ENCODE data around the gene TSPAN14.
A peak's percentile ranks its signal among the peaks of the same experiment; 100 is the strongest.

The TSPAN14 gene

GRCh38 chr10:80455461-80456349, 1.6 kb downstream of the TSPAN14 start:
- DNase-seq = no peak

DNA sequence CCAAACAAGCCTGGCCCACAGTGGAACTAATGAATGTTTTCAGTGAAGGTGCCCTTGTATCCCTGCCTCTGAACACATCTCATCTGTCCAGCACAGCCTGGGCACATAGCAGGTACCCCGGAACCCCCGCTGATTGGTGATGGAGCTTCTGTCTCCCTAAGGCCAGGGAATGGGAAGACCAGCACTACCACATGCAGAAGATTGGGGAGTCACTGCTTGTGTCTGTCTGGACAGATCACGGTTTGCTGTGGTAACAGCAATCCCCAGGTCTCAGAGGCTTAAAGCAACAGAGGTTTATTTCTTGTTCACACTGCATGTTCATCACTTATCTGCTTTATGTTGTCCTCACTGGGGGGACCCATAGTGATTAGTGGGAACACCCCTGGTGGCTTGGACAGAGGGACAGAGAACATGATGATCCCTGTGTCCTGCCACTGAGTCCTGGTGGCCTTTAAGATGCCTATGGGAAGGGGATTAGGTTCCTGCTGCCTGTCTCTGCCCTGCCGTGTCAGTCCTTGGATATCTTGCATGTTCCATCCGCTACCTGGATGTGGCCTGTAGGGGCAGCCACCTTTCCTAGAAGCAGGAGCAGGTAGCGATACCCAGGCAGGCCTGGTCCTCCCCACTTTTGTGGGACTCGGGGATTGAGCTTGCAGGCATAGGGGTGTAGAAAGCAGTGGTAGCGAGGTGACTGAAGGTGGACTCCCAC, 3.6 kb downstream of the TSPAN14 start:
- no peak for DNase-seq

DNA sequence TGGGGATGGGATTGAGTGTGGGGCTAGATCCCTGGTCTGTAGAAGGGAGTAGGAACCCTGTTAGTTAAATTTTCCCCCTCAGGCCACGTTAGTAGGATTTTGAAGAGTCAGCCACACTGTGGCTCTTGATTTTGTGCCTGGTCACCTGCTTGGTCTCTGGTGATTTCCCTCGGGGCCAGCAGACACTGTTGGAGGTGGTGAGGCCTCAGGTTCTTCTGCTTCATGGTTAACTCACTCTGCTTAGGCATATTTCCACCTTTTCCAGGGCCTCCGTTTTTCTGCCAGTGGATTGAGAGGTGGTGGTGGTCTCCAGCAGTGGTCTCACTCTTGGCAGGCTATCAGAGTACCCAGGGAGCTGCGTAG, 4.1 kb downstream of the TSPAN14 start:
- no peak for DNase-seq

DNA sequence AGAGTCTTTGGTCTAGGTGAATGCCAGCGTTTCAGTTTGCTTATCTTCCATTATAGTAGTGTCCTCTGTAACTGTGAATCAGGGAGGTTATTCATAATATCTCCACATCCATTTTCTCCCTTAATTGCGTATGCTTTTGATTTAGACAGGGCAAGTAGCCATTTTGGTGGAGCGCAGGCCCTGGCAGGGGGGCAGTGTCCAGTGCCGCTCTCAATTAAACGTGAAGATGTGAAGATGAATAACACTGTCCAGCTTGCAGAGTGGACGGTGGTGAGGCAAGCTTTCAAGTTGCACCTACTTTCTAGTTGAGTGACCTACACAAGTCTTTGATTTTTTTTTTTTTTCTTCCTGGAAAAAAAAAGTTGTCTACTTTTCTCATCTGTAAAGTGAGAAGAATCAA, 4.5 kb downstream of the TSPAN14 start:
- no peak for DNase-seq

DNA sequence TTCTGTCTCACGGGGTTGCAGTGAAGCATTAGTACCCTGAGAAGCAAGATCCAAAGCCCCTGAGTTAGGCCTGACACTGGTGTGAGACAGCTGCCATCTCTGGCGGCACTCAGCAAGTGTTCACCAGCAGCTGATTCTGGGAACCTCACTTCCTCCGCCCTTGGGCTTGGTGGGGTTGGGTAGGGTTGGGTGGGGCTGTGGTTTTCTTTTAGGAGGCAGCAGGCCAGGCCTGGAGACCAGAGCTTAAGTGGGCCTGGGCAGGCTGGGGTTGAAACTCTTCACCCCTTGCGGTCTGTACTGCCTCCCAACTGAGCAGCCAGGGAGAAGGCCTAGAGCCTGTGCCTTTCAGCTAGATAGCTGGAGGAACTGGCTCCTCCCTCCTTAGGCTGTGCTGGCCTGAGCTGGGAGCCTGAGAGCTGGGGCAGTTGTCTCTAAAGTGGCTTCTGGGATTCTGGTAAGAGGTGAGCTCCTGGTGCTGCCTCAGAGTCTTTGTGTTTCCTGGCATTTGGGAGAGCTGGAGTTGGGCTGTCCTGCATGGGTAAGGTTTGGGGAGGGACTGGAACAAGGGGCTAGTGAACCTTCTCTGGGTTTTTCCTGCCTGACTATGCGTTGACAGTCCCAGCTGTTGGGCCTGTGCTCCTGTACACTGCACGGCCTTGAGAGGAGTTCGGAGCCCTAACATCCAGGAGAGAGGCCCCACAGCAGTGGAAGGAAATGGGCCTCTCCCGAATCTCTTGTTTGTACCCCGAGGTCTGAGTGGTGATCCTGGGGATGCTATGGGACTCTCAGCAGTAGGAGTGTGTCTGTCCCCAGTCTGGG, 5.1 kb downstream of the TSPAN14 start:
- DNase-seq = peak in 2 of 4 experiments; percentile 30 to 56

GRCh38 chr10:80460399-80461207, 6.5 kb downstream of the TSPAN14 start:
- no peak for DNase-seq

GRCh38 chr10:80461208-80462183, 7.4 kb downstream of the TSPAN14 start:
- no peak for DNase-seq

GRCh38 chr10:80462299-80462980, 8.3 kb downstream of the TSPAN14 start:
- no peak for DNase-seq

DNA sequence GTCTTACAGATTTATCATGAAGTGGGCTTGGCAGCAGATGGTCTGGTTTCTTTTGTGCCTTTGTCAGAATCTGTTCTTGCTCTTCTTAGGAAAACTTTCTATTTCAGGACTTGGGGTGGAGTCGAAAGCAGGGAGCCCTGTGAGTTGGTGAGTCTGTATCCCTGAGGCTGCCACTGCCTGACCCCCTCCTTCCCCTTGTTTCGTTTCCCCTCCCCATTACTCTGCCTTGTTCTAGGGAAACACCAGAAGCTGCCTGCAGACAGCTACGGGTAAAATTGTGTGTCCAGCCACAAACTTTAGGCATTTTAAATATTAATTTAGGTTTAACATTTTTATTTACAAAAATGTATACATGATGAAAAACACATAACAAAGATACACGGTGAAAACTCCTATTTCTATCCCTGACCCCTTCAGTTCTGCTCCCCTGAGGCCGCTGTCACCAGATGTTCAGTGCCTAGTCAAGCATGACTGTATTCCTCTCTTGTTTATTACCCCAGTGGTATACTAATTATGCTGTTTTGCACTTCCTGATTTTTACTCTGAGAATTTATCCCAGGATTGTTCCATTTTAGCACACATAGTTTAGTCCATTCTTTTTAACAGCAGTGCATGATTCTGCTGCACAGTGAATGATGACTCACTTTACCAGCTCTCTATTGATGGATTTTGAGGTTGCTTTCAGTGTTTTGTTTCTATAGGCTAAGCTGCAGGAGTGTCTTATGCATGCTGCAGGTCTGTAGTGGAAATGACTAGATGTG, 9.1 kb downstream of the TSPAN14 start:
- no peak for DNase-seq

DNA sequence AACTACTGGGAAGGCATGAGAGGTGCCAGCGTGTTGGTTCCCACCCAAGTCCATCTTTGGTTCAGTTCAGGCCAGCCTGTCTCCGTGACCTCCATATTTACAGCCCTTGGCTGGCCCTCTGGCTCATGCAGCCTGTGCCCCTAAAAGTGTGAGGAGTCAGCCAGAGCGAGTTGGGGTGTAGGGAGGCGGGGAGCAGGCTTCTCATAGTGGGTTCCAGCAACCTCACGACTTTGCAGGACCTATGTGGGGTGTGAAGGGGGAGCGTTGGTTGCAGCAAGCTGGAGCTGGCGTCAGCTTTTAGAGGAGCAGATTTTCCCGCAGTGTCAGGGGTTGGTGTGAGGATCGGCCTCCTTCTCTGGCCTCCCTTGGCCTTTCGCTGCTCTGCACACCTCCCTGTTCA, 9.8 kb downstream of the TSPAN14 start:
- no peak for DNase-seq

DNA sequence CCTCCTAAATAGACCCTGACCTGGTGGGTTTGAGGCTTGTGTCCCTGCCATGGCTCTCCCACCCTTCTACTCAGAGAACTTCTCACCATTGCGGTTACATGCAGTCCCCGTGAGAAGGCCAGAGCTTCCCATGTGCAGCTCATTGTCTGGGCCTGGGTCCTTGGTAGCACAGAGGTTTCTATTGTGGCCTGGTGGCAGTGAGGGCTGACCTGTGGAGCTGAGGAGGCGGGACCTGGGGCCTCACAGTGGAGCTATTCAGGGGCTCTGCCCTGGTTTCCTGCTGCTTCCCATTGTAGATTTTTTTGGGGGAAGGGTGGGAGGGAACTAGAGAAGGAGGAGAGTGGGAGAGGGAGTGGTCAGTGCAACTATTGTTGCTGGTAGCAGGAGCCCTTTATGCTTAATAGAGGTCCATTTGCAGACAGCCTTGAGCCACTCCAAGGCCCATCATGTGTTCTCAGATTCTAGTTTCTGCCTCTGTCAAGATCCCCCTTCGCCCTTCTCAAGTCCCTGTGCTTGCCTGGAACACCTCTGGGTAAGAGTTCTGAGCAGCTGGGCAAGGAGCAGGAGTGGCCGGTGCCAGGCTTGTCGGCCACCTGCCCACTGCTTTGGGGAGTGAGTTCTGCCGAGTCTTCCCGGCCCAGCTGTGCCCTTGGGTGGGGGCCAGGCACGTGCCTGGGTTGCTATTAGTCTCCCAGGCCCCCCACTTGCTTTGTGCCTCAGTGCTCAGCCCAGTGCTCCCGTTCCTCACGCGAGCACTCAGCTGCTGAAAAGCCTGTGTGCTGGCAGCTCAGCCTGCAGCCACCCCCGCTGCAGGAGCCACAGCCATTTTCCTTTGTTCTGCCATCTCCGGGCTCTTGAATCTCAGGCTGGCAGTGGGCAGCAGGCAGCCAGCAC, 10.7 kb downstream of the TSPAN14 start:
- no peak for DNase-seq

DNA sequence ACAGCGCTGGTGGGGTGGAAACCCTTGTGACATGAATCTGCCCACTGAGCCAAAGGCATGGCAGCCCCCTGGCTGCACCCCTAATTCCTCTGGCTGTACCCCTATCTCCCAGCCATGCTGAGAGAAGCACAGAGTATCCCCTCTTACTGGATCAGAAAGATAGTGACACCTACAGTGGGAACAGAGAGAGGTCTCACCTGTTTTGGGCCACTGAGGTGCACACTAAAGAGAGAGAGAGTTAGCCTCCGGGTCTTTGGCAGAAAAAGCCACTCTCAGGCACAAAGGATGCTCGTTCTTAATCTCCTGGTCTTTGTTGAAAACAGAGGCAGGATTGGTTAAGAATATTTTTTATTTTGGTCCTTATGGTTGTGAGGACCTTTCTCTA, 11.3 kb downstream of the TSPAN14 start:
- DNase-seq = no peak

- peak in 2 of 4 experiments; percentile 32 to 44 for DNase-seq
Observed at GRCh38 chr10:80465839-80466590, 11.9 kb downstream of the TSPAN14 start.

DNA sequence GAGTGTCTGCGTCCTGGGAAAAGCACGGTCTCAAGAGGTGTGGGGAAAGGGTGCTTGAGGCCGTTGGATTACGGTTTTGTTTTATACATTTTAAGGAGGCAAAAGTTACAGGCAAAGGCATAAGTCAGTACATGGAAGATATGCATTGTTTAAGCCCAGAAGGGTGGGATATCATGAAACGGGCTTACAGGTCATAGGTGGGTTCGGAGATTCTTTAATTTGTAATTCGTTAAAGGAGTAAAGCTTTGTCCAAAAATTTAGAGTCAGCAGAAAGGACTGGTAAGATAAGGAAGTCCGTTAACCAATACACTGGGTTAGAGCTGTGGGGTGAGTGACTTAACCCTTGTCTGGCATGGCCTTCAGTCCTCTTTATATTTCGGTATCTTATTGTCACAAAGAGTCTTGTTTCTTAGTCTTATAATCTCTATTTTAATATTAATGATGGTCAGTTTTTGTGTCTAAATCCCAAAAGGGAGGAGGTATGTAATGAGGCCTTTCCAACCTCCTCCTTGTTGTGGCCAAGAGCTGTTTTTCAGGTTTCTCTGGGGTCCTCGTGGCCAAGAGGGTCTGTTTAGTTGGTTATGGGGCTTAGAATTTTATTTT, 12.7 kb downstream of the TSPAN14 start:
- DNase-seq = no peak

- peak in 2 of 4 experiments; percentile 37 to 62 for DNase-seq
Observed at GRCh38 chr10:80468002-80468401, 13.9 kb downstream of the TSPAN14 start.

DNA sequence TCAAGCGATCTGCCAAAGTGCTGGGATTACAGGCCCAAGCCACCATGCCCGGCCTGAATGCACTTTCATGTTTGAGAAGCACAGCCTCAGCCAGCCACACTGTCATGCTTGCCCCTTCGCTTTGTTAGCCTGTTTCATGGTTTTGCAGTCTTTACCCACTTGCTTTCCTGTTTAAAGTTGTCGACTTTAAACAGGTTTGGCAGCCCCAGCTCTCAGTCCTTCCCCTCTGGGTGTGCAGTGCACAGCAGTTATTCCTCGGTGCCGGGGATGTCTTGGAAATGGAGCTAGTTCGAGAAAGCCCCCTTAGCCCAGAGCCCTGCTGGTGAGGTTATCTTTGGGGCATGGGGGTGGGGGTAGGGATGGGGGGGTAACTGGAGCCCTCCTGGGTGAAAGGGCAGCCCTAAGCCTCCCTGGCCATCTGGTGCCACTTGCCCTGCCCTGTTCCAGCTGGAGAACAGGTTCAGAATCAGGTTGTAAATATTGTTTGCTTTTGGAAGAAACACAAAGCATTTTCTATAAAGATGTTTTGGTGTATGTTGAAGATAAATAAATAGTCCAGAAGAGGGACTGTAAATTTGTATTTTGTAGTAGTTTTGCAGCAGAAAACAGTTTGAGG, 14.8 kb downstream of the TSPAN14 start:
- peak in 1 of 4 experiments; percentile 19 for DNase-seq

DNA sequence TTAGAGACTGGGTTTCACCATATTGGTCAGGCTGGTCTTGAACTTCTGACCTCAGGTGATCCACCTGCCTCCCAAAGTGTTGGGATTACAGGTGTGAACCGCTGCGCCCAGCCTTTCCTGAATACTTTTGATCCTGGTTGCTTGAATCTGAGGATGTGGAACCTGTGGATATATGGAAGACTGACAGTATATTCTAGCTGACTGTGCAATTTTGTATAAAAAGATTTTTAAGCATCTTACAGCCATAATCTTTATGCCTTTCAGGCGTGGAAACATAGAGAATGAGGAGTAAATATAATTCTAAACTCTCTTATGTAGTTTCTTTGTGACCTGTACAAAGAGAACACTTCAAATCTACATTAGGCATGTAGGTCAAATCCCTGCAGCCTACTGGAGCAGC, 16.2 kb downstream of the TSPAN14 start:
- DNase-seq = no peak
